SK-N-MC (cell line): ENCODE measurements around the gene U2AF1.
"Not testable (repeated sequence)": the region's sequence is repeated elsewhere in the genome, so short reads cannot be mapped to it uniquely, and the experiment has no call there.

Experiments used
- EZH2 ChIP-seq: fragments of 200-600 bp; sonication (generic); IDR thresholded peaks from one replicate; pipeline ENCODE4 v1.6.1; 2017; ENCODE audit warnings: antibody characterized with exemption
- FOXP2 ChIP-seq: optimal IDR thresholded peaks from 2 replicates; pipeline ENCODE3; 2011; ENCODE audit warnings: mild to moderate bottlenecking, moderate library complexity; ENCODE audit not compliant: insufficient read depth; ENCODE audit errors: extremely low read length, control extremely low read depth
- POLR2AphosphoS5 ChIP-seq: IDR thresholded peaks from 2 replicates; pipeline ENCODE4 v1.6.1; 2012; ENCODE audit warnings: mild to moderate bottlenecking, low read depth, low read length, borderline replicate concordance

DNA sequence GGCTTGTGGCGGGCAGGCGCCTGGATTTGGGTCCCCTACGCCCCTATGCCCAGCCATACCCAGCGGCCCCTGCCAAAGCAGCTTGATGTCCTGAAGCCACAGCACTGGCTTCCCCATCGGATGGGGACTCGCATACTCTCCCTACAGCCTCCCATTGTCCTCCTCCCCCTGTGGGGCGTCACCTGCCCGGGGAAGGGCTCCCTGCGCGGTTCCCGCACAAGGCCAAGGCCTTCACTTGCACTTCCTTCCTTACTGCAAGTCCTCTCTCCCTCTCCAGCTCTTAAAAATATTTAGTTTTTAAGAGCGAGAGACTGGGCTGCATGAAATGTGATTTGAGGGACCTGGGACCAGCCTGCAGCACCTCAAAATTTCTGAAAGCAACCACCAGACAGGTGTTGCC, 40.7 kb downstream of the U2AF1 start:
- TF ChIP-seq POLR2AphosphoS5, EZH2, FOXP2: not testable (repeated sequence)
